ENCODE data around the gene CTPS2.

Gene CTPS2

GRCh38 chrX:16700734-16701133 is 11.7 kb downstream of the CTPS2 start:
- DNase-seq (ENCODE audit: low spot score): no peak
- no peak for TF ChIP-seq CTCF (conservative IDR thresholded peaks at IDR 0.05; ENCODE audit: low read depth)
- POLR2A ChIA-PET (ENCODE audit: low non-redundant PET): no interaction called here
- CTCF ChIA-PET: no interaction called here
- no peak overlapping the region for H3K27ac ChIP-seq

GRCh38 chrX:16699389-16699788 is 13.1 kb downstream of the CTPS2 start:
- ChIA-PET CTCF (interaction anchor here (0.6 kb wide), 1 partner anchor 20 kb away, joined by 3 read pairs; no protein-coding TSS in a partner anchor), POLR2A (ENCODE audit: low non-redundant PET) (no interaction called here)
- no peak for TF ChIP-seq CTCF (conservative IDR thresholded peaks at IDR 0.05; ENCODE audit: low read depth)
- DNase-seq (ENCODE audit: low spot score): no peak
- no peak overlapping the region for H3K27ac ChIP-seq

GRCh38 chrX:16696956-16697355 is 15.5 kb downstream of the CTPS2 start:
- no peak for DNase-seq (ENCODE audit: low spot score)
- ChIA-PET CTCF (interaction anchor here (0.7 kb wide), 1 partner anchor 259 kb away, joined by 3 read pairs; no protein-coding TSS in a partner anchor), POLR2A (ENCODE audit: low non-redundant PET) (no interaction called here)
- no peak overlapping the region for H3K27ac ChIP-seq
- TF ChIP-seq CTCF (conservative IDR thresholded peaks at IDR 0.05; ENCODE audit: low read depth): no peak

- POLR2A ChIA-PET (ENCODE audit: low non-redundant PET): no interaction called here
- DNase-seq (ENCODE audit: low spot score): peak; percentile 30
- CTCF ChIA-PET: interaction anchor here (0.6 to 1.0 kb wide), 2 partner anchors 15 to 16 kb away, joined by 3 to 6 read pairs; no protein-coding TSS in a partner anchor
- H3K27ac ChIP-seq: no peak overlapping the region
- TF ChIP-seq CTCF (conservative IDR thresholded peaks at IDR 0.05; ENCODE audit: low read depth): peak; percentile 75
These were observed 17.3 kb downstream of the CTPS2 start for GRCh38 chrX:16695079-16695676.

- DNase-seq (ENCODE audit: low spot score): no peak
- no peak for TF ChIP-seq CTCF (conservative IDR thresholded peaks at IDR 0.05; ENCODE audit: low read depth)
- ChIA-PET CTCF (no interaction called here), POLR2A (ENCODE audit: low non-redundant PET) (no interaction called here)
- H3K27ac ChIP-seq: no peak overlapping the region
These were observed 25.0 kb downstream of the CTPS2 start for GRCh38 chrX:16687514-16687913.

GRCh38 chrX:16683007-16683664 is 29.3 kb downstream of the CTPS2 start:
- TF ChIP-seq CTCF (conservative IDR thresholded peaks at IDR 0.05; ENCODE audit: low read depth): no peak
- DNase-seq (ENCODE audit: low spot score): no peak
- POLR2A ChIA-PET (ENCODE audit: low non-redundant PET): no interaction called here
- CTCF ChIA-PET: interaction anchor here (0.6 kb wide), 1 partner anchor 190 kb away, joined by 4 read pairs; no protein-coding TSS in a partner anchor
- H3K27ac ChIP-seq: no peak overlapping the region
